ENCODE results near the gene OR51B4. TPM values are rescaled to one million over a fixed set of nuclear protein-coding genes. Genes with fewer than 3 reads are reported as not detected.

Gene OR51B4
- total RNA-seq, 1 donor from 2014 or later = not detected

- H3K27me3 ChIP-seq = no peaks in the 10 kb centered on the region
Observed at GRCh38 chr11:5286351-5286750, 15.4 kb downstream of the OR51B4 start.

DNA sequence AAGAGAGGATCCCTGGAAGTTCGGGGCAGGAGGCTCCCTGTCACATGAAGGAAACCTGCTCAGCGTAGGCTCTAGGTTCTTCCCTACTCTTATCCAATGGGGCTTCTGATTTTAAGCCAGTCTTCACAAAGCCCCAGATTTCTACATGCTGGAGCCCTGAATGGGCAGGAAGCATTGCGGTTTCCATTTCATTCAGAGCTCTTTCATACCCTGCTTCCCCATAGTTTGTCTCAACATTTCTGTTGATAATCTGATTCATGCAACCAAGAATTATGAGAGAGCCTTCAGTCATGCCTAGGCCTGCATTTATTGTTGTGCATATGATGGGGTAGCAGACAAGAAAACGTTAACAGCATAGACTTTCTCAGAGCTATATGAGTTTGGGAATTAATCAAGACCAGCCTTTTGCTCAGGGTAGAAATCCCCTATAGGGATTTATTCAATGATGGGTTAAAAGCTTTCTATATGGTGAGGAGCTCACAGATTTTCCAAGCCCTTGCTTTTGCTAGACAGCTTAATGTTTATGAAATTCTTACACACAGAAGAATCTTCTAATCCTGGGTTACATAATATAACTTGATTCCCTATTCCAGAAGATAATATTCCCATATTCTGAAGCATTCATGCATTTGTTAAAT, 15.9 kb downstream of the OR51B4 start:
- no peaks in the 10 kb centered on the region for H3K36me3 ChIP-seq
- no peak for DNase-seq (ENCODE audit: low spot score)
- peaks cover under 1% of the 10 kb centered on the region for H3K4me1 Mint-ChIP-seq
- no peaks in the 10 kb centered on the region for H3K36me3 Mint-ChIP-seq
- H2AFZ ChIP-seq (replicated peaks) = no peak overlapping the region
- H3K4me2 ChIP-seq = no peak overlapping the region
- TF ChIP-seq, protein P1, sequence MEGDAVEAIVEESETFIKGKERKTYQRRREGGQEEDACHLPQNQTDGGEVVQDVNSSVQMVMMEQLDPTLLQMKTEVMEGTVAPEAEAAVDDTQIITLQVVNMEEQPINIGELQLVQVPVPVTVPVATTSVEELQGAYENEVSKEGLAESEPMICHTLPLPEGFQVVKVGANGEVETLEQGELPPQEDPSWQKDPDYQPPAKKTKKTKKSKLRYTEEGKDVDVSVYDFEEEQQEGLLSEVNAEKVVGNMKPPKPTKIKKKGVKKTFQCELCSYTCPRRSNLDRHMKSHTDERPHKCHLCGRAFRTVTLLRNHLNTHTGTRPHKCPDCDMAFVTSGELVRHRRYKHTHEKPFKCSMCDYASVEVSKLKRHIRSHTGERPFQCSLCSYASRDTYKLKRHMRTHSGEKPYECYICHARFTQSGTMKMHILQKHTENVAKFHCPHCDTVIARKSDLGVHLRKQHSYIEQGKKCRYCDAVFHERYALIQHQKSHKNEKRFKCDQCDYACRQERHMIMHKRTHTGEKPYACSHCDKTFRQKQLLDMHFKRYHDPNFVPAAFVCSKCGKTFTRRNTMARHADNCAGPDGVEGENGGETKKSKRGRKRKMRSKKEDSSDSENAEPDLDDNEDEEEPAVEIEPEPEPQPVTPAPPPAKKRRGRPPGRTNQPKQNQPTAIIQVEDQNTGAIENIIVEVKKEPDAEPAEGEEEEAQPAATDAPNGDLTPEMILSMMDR (IDR thresholded peaks at IDR 0.05) = no peak
- no peak for TF ChIP-seq EZH2phosphoT487 (IDR thresholded peaks at IDR 0.05)
- no peak overlapping the region for H3K27ac Mint-ChIP-seq
- no peak overlapping the region for H3K4me3 ChIP-seq
- H3K27me3 Mint-ChIP-seq (ENCODE audit: insufficient read depth, low read depth) = peaks cover 2% of the 10 kb centered on the region
- H3K27ac ChIP-seq = no peak overlapping the region
- H3K4me3 Mint-ChIP-seq = no peak overlapping the region
- no peaks in the 10 kb centered on the region for H3K9me3 ChIP-seq (ENCODE audit: low read depth)
- H3K9ac ChIP-seq = no peak overlapping the region
- H3K4me1 ChIP-seq = no peaks in the 10 kb centered on the region
- H3K27me3 ChIP-seq = no peaks in the 10 kb centered on the region
- no peaks in the 10 kb centered on the region for H4K20me1 ChIP-seq (ENCODE audit: low read depth)
- no peaks in the 10 kb centered on the region for H3K9me3 Mint-ChIP-seq
- no peaks in the 10 kb centered on the region for H3K79me2 ChIP-seq (ENCODE audit: low read depth)
- H3F3A ChIP-seq (ENCODE audit: low read depth) = no peaks in the 10 kb centered on the region

More at GRCh38 chr11:5286351-5286750, 15.4 kb downstream of the OR51B4 start:
- Histone ChIP-seq H3K9me3 (ENCODE audit: low read depth) (no peaks in the 10 kb centered on the region), H3K27ac (no peak overlapping the region), H3K4me1 (no peaks in the 10 kb centered on the region), H3K4me3 (no peak overlapping the region), H3F3A (ENCODE audit: low read depth) (no peaks in the 10 kb centered on the region), H3K36me3 (no peaks in the 10 kb centered on the region), H3K79me2 (ENCODE audit: low read depth) (no peaks in the 10 kb centered on the region), H3K4me2 (no peak overlapping the region), H2AFZ (replicated peaks) (no peak overlapping the region), H3K9ac (no peak overlapping the region), H4K20me1 (ENCODE audit: low read depth) (no peaks in the 10 kb centered on the region)
- TF ChIP-seq, protein P1 (IDR thresholded peaks at IDR 0.05) = no peak
- no peak for TF ChIP-seq EZH2 (IDR thresholded peaks at IDR 0.05)
- TF ChIP-seq EZH2phosphoT487 (IDR thresholded peaks at IDR 0.05) = no peak
- no peak overlapping the region for H3K4me3 Mint-ChIP-seq
- no peaks in the 10 kb centered on the region for H3K4me1 Mint-ChIP-seq
- no peaks in the 10 kb centered on the region for H3K36me3 Mint-ChIP-seq
- H3K27ac Mint-ChIP-seq = no peak overlapping the region
- H3K27me3 Mint-ChIP-seq (ENCODE audit: insufficient read depth, low read depth) = peaks cover 2% of the 10 kb centered on the region
- no peaks in the 10 kb centered on the region for H3K9me3 Mint-ChIP-seq
- DNase-seq (ENCODE audit: low spot score) = no peak

GRCh38 chr11:5284637-5285036, 17.1 kb downstream of the OR51B4 start:
- no peak for TF ChIP-seq EZH2 (IDR thresholded peaks at IDR 0.05)
- TF ChIP-seq, protein P1 (IDR thresholded peaks at IDR 0.05) = no peak
- no peak for TF ChIP-seq EZH2phosphoT487 (IDR thresholded peaks at IDR 0.05)
- Mint-ChIP-seq H3K4me3 (no peak overlapping the region), H3K9me3 (no peaks in the 10 kb centered on the region), H3K4me1 (peaks cover 5% of the 10 kb centered on the region), H3K27me3 (ENCODE audit: insufficient read depth, low read depth) (peaks cover 2% of the 10 kb centered on the region), H3K27ac (no peak overlapping the region), H3K36me3 (no peaks in the 10 kb centered on the region)
- Histone ChIP-seq H3K4me2 (no peak overlapping the region), H2AFZ (replicated peaks) (no peak overlapping the region), H4K20me1 (ENCODE audit: low read depth) (no peaks in the 10 kb centered on the region), H3F3A (ENCODE audit: low read depth) (no peaks in the 10 kb centered on the region), H3K9me3 (ENCODE audit: low read depth) (no peaks in the 10 kb centered on the region), H3K27ac (no peak overlapping the region), H3K36me3 (no peaks in the 10 kb centered on the region), H3K4me1 (no peaks in the 10 kb centered on the region), H3K27me3 (no peaks in the 10 kb centered on the region), H3K9ac (no peak overlapping the region), H3K79me2 (ENCODE audit: low read depth) (no peaks in the 10 kb centered on the region), H3K4me3 (no peak overlapping the region)
- no peak for DNase-seq (ENCODE audit: low spot score)
